OCI-LY1 (cell line): Measurements from ENCODE around the gene ERGIC1.

Experiments used
- H2AFZ ChIP-seq: fragments of 200-600 bp; sonication (generic), shearing (Covaris generic); 2 replicates; pipeline ENCODE4 v1.6.0; 2014; ENCODE audit warnings: antibody characterized with exemption, mild to moderate bottlenecking, low read length
- H3F3A ChIP-seq: fragments of 200-600 bp; sonication (generic), shearing (Covaris generic); 2 replicates; pipeline ENCODE4 v1.6.0; 2014; ENCODE audit warnings: mild to moderate bottlenecking, antibody characterized with exemption, low read length, moderate library complexity; ENCODE audit not compliant: insufficient read depth
- H3K27ac ChIP-seq: fragments of 200-600 bp; sonication (generic); 2 replicates; pipeline ENCODE4 v1.5.1; 2014; ENCODE audit warnings: low read length, mixed run types, mild to moderate bottlenecking, low read depth; ENCODE audit not compliant: poor library complexity, severe bottlenecking
- H3K27me3 ChIP-seq: fragments of 200-600 bp; sonication (generic); 2 replicates; pipeline ENCODE4 v1.6.0; 2014; ENCODE audit warnings: antibody characterized with exemption, mild to moderate bottlenecking, low read length, moderate library complexity; ENCODE audit not compliant: insufficient read depth
- H3K36me3 ChIP-seq: fragments of 200-600 bp; sonication (generic); 2 replicates; pipeline ENCODE4 v1.6.1; 2014; ENCODE audit warnings: mild to moderate bottlenecking, antibody characterized with exemption, low read length, moderate library complexity, mixed read lengths; ENCODE audit not compliant: insufficient read depth
- H3K4me1 ChIP-seq: fragments of 200-600 bp; sonication (generic); 2 replicates; pipeline ENCODE4 v1.5.1; 2014; ENCODE audit warnings: mild to moderate bottlenecking, low read length, moderate library complexity; ENCODE audit not compliant: insufficient read depth, severe bottlenecking
- H3K4me2 ChIP-seq: fragments of 200-600 bp; sonication (generic), shearing (Covaris generic); 2 replicates; pipeline ENCODE4 v1.6.1; 2014; ENCODE audit warnings: low read length
- H3K4me3 ChIP-seq: fragments of 200-600 bp; sonication (generic); 2 replicates; pipeline ENCODE4 v1.5.1; 2014; ENCODE audit warnings: low read length, low read depth, mild to moderate bottlenecking, mixed read lengths; ENCODE audit not compliant: poor library complexity, severe bottlenecking
- H3K79me2 ChIP-seq: fragments of 200-600 bp; shearing (Covaris generic); 2 replicates; pipeline ENCODE4 v1.6.1; 2016; ENCODE audit warnings: mixed run types, low read length, mixed read lengths; ENCODE audit not compliant: insufficient read depth
- H3K9ac ChIP-seq: fragments of 200-600 bp; sonication (generic), shearing (Covaris generic); 2 replicates; pipeline ENCODE4 v1.6.1; 2014; ENCODE audit warnings: mild to moderate bottlenecking, low read length, mixed read lengths
- H3K9me2 ChIP-seq: fragments of 200-600 bp; sonication (generic), shearing (Covaris generic); 2 replicates; pipeline ENCODE4 v1.6.1; 2014; ENCODE audit warnings: low read depth, mild to moderate bottlenecking, low read length, mixed read lengths
- H3K9me3 ChIP-seq: fragments of 200-600 bp; shearing (Covaris generic); 2 replicates; pipeline ENCODE4 v1.6.1; 2014; ENCODE audit warnings: low read length, mixed read lengths
- H4K20me1 ChIP-seq: fragments of 200-600 bp; sonication (generic), shearing (Covaris generic); 2 replicates; pipeline ENCODE4 v1.6.0; 2016; ENCODE audit warnings: mild to moderate bottlenecking, low read length; ENCODE audit not compliant: insufficient read depth
- EZH2 ChIP-seq: fragments of 200-600 bp; sonication (generic), shearing (Covaris generic); IDR thresholded peaks from 2 replicates; pipeline ENCODE4 v1.8.0; 2017; ENCODE audit warnings: borderline replicate concordance, mixed run types, mild to moderate bottlenecking, antibody characterized with exemption, low read length, moderate library complexity, mixed read lengths
- TF ChIP-seq, protein P1 (sequence below): fragments of 200-600 bp; sonication (generic), shearing (Covaris generic); IDR thresholded peaks from 2 replicates; pipeline ENCODE4 v1.5.1; 2017; ENCODE audit warnings: mild to moderate bottlenecking, antibody characterized with exemption, low read length, moderate library complexity, mixed read lengths

ERGIC1 gene

DNA sequence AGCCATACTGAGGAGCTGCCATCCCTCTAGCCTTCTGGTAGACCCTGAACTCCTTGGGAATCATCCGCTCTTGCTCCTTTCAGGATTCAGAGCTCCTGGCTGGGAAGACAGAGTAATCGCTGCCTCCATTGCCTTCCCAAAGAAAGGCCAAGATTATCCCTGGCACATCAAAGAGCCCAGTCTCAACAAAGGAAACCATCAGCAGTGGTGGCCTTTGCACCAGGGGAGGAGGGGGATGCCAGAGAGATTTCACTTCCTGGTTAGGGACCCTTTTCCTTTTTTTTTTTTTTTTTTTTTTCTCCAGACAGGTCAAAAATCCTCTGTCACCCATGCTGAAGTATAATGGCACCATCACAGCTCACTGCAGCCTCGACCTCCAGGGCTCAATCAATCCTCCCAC lies 16.0 kb upstream of the ERGIC1 start:
- TF ChIP-seq EZH2: no peak
- TF ChIP-seq, protein P1, sequence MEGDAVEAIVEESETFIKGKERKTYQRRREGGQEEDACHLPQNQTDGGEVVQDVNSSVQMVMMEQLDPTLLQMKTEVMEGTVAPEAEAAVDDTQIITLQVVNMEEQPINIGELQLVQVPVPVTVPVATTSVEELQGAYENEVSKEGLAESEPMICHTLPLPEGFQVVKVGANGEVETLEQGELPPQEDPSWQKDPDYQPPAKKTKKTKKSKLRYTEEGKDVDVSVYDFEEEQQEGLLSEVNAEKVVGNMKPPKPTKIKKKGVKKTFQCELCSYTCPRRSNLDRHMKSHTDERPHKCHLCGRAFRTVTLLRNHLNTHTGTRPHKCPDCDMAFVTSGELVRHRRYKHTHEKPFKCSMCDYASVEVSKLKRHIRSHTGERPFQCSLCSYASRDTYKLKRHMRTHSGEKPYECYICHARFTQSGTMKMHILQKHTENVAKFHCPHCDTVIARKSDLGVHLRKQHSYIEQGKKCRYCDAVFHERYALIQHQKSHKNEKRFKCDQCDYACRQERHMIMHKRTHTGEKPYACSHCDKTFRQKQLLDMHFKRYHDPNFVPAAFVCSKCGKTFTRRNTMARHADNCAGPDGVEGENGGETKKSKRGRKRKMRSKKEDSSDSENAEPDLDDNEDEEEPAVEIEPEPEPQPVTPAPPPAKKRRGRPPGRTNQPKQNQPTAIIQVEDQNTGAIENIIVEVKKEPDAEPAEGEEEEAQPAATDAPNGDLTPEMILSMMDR: no peak
- Histone ChIP-seq H3K79me2 (no peaks in the 10 kb centered on the region), H3K9me2 (no peaks in the 10 kb centered on the region), H3K9ac (no peak overlapping the region), H3K4me3 (no peak overlapping the region), H3K36me3 (no peaks in the 10 kb centered on the region), H3F3A (no peaks in the 10 kb centered on the region), H3K4me1 (no peaks in the 10 kb centered on the region), H3K4me2 (no peak overlapping the region), H4K20me1 (no peaks in the 10 kb centered on the region), H3K9me3 (no peaks in the 10 kb centered on the region), H2AFZ (no peak overlapping the region), H3K27me3 (peaks cover 11% of the 10 kb centered on the region; the same call in 1 of the 2 replicates), H3K27ac (no peak overlapping the region)

DNA sequence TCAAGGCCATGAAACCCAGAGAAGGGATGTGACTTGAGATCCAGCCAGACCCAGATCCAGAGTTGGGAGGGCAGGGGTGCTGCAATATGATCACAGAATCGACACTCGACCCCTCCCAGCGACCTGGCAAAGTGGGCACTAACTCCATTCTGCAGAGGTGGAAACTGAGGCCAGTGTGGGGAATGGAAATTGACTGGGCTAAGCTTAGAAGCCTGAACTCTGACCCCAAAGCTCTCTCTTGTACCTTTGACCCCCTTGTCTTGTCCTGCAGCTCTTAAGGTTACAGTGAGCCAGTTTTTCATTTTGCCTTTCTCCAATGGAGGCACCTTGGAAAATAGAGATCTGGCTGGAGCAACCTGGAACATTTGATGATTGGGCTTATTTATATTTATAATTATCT lies 14.5 kb upstream of the ERGIC1 start:
- no peaks in the 10 kb centered on the region for H3F3A ChIP-seq
- H3K9me2 ChIP-seq: no peaks in the 10 kb centered on the region
- H4K20me1 ChIP-seq: no peaks in the 10 kb centered on the region
- no peaks in the 10 kb centered on the region for H3K36me3 ChIP-seq
- H3K27me3 ChIP-seq: peaks cover 16% of the 10 kb centered on the region
- H3K4me2 ChIP-seq: no peak overlapping the region
- H3K4me1 ChIP-seq: no peaks in the 10 kb centered on the region
- TF ChIP-seq, protein P1: no peak
- no peak for TF ChIP-seq EZH2
- no peak overlapping the region for H3K4me3 ChIP-seq
- no peak overlapping the region for H2AFZ ChIP-seq
- H3K27ac ChIP-seq: no peak overlapping the region
- H3K79me2 ChIP-seq: no peaks in the 10 kb centered on the region
- H3K9me3 ChIP-seq: no peaks in the 10 kb centered on the region
- H3K9ac ChIP-seq: no peak overlapping the region

- H3K4me3 ChIP-seq: no peak overlapping the region
- no peak overlapping the region for H3K4me2 ChIP-seq
- peaks cover under 1% of the 10 kb centered on the region; the same call in 1 of the 2 replicates for H3K9me3 ChIP-seq
- H3K79me2 ChIP-seq: no peaks in the 10 kb centered on the region
- H3K9ac ChIP-seq: no peak overlapping the region
- H4K20me1 ChIP-seq: no peaks in the 10 kb centered on the region
- no peak overlapping the region for H2AFZ ChIP-seq
- TF ChIP-seq, protein P1: no peak
- TF ChIP-seq EZH2: no peak
- no peaks in the 10 kb centered on the region for H3K4me1 ChIP-seq
- H3K9me2 ChIP-seq: no peaks in the 10 kb centered on the region
- no peaks in the 10 kb centered on the region for H3K36me3 ChIP-seq
- no peak overlapping the region for H3K27ac ChIP-seq
- peaks cover 16% of the 10 kb centered on the region for H3K27me3 ChIP-seq
- H3F3A ChIP-seq: no peaks in the 10 kb centered on the region
Observed at GRCh38 chr5:172820046-172820767, 13.8 kb upstream of the ERGIC1 start.
